Adrenal gland (tissue), 5 donors: Measurements from ENCODE around the gene CACNA1D.

Experiments
- POLR2A ChIP-seq, 2 donors: fragments of 450-650 bp; IDR thresholded peaks; one replicate each; pipeline ENCODE4 v1.6.1; 2017; ENCODE audit warnings: antibody characterized with exemption in 2 of 2, mild to moderate bottlenecking in 2 of 2, moderate library complexity in 1 of 2
- TF ChIP-seq, protein P1 (sequence below), 6 experiments: fragments of 450-650 bp in 4 of 6; fragments of 200-600 bp in 2 of 6; sonication (generic) in 1 of 6; IDR thresholded peaks; 1 replicate in 5 of 6; 2 replicates in 1 of 6; pipeline versions ENCODE4 v1.5.1 to v1.8.0; 2016 to 2021; ENCODE audit warnings: antibody characterized with exemption in 6 of 6, mild to moderate bottlenecking in 2 of 6, moderate library complexity in 1 of 6
- donor health status: DM: no; HTN: no; CAD: no.

DNA sequence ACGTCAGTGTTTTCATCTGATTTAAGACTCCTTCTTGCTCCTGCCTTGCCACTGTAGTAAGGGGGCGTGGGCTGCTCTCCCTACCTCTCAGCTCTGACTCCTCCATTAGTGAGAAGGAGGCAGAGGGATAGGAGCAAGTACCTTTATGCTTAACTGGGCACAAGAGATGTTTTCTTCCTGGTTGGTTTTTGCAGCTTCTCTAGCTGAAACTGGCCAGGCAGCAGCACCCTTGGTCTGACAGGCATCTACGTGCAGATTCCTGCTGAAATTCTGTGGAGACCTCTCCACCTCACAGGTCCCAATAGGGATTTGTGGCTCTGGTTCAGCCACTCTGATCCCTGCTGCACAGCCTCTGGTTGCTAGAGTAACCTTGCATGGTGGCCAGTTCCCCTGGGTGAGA, 132.5 kb downstream of the CACNA1D start:
- TF ChIP-seq, protein P1, sequence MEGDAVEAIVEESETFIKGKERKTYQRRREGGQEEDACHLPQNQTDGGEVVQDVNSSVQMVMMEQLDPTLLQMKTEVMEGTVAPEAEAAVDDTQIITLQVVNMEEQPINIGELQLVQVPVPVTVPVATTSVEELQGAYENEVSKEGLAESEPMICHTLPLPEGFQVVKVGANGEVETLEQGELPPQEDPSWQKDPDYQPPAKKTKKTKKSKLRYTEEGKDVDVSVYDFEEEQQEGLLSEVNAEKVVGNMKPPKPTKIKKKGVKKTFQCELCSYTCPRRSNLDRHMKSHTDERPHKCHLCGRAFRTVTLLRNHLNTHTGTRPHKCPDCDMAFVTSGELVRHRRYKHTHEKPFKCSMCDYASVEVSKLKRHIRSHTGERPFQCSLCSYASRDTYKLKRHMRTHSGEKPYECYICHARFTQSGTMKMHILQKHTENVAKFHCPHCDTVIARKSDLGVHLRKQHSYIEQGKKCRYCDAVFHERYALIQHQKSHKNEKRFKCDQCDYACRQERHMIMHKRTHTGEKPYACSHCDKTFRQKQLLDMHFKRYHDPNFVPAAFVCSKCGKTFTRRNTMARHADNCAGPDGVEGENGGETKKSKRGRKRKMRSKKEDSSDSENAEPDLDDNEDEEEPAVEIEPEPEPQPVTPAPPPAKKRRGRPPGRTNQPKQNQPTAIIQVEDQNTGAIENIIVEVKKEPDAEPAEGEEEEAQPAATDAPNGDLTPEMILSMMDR (IDR thresholded peaks at IDR 0.05) = no peak
- no peak for TF ChIP-seq POLR2A (IDR thresholded peaks at IDR 0.05)
